Right atrium auricular region (tissue), 2 donors: ENCODE data around the gene ATXN7. TPM values are rescaled to one million over a fixed set of nuclear protein-coding genes. Genes with fewer than 3 reads are reported as not detected.

Experiments
- DNase-seq: peaks from one replicate; pipeline ENCODE4 v3.0.0-alpha.2; 2019; ENCODE audit warnings: low spot score
- H3K27ac ChIP-seq, 2 donors: fragments of 200-600 bp; sonication (generic); 1 replicate in 1 of 2; 2 replicates in 1 of 2; pipeline ENCODE4 v1.5.1; 2016 to 2019
- H3K27me3 ChIP-seq, 2 donors: fragments of 200-600 bp; sonication (generic); one replicate each; pipeline versions ENCODE4 v1.5.1 to v1.6.0; 2017 to 2019
- H3K36me3 ChIP-seq: fragments of 200-600 bp; sonication (generic); one replicate; pipeline ENCODE4 v1.5.1; 2016
- H3K4me1 ChIP-seq, 2 donors: fragments of 200-600 bp; sonication (generic); one replicate each; pipeline versions ENCODE4 v1.5.1 to v1.6.0; 2017 to 2019
- H3K4me3 ChIP-seq, 2 donors: fragments of 200-600 bp; sonication (generic); 1 replicate in 1 of 2; 2 replicates in 1 of 2; pipeline ENCODE4 v1.5.1; 2017 to 2019; ENCODE audit warnings: mild to moderate bottlenecking in 1 of 2, moderate library complexity in 1 of 2
- H3K9me3 ChIP-seq, 2 donors: fragments of 200-600 bp; sonication (generic); one replicate each; pipeline ENCODE4 v1.5.1; 2019
- CTCF ChIP-seq, 2 donors: fragments of 200-600 bp; sonication (generic); IDR thresholded peaks; one replicate each; pipeline ENCODE4 v1.5.1; 2019; ENCODE audit warnings: antibody characterized with exemption in 2 of 2
- total RNA-seq, 2 donors: library from RNA; depleted of rRNA; stranded (reverse); fragments of >200 nt; gene quantifications; one replicate each; pipeline ENCODE4 v1.1.0, GENCODE V29; 2016

ATXN7 gene
- total RNA-seq, 2 donors from 2014 or later, result 13.9 to 15.5 TPM

- DNase-seq, result no peak
- Histone ChIP-seq H3K27ac (no peak overlapping the region), H3K4me3 (no peak overlapping the region), H3K36me3 (no peaks in the 10 kb centered on the region), H3K27me3 (no peaks in the 10 kb centered on the region), H3K4me1 (peaks cover 0 to 9% of the 10 kb centered on the region in 2 donors), H3K9me3 (no peaks in the 10 kb centered on the region)
- no peak for TF ChIP-seq CTCF (IDR thresholded peaks at IDR 0.05)
Measured at GRCh38 chr3:63847718-63848450, 15.8 kb upstream of the ATXN7 start.

GRCh38 chr3:63849175-63849574 lies 14.5 kb upstream of the ATXN7 start:
- Histone ChIP-seq H3K4me3 (no peak overlapping the region), H3K27ac (no peak overlapping the region), H3K36me3 (no peaks in the 10 kb centered on the region), H3K27me3 (no peaks in the 10 kb centered on the region), H3K9me3 (no peaks in the 10 kb centered on the region), H3K4me1 (peaks cover 0 to 9% of the 10 kb centered on the region in 2 donors)
- TF ChIP-seq CTCF (IDR thresholded peaks at IDR 0.05), result no peak
- no peak for DNase-seq

GRCh38 chr3:63851287-63851686 lies 12.4 kb upstream of the ATXN7 start:
- H3K27me3 ChIP-seq, result no peaks in the 10 kb centered on the region
- no peak for TF ChIP-seq CTCF (IDR thresholded peaks at IDR 0.05)
- DNase-seq, result no peak
- no peaks in the 10 kb centered on the region for H3K4me1 ChIP-seq
- H3K4me3 ChIP-seq, result no peak overlapping the region
- H3K9me3 ChIP-seq, result no peaks in the 10 kb centered on the region
- H3K27ac ChIP-seq, result no peak overlapping the region
- no peaks in the 10 kb centered on the region for H3K36me3 ChIP-seq

GRCh38 chr3:63853106-63853505 lies 10.6 kb upstream of the ATXN7 start:
- Histone ChIP-seq H3K4me3 (no peak overlapping the region), H3K27ac (no peak overlapping the region), H3K36me3 (no peaks in the 10 kb centered on the region), H3K4me1 (no peaks in the 10 kb centered on the region), H3K27me3 (no peaks in the 10 kb centered on the region), H3K9me3 (no peaks in the 10 kb centered on the region)
- DNase-seq, result no peak
- no peak for TF ChIP-seq CTCF (IDR thresholded peaks at IDR 0.05)

- TF ChIP-seq CTCF (IDR thresholded peaks at IDR 0.05), result no peak
- H3K4me1 ChIP-seq, result no peaks in the 10 kb centered on the region
- H3K27me3 ChIP-seq, result no peaks in the 10 kb centered on the region
- DNase-seq, result no peak
- no peak overlapping the region for H3K27ac ChIP-seq
- no peak overlapping the region for H3K4me3 ChIP-seq
- no peaks in the 10 kb centered on the region for H3K36me3 ChIP-seq
- no peaks in the 10 kb centered on the region for H3K9me3 ChIP-seq
Measured at GRCh38 chr3:63855333-63855940, 8.2 kb upstream of the ATXN7 start.
